ENCODE measurements around the gene PHF21A.

- TF ChIP-seq DBP (CRISPR knock-in tag; IDR thresholded peaks at IDR 0.05; ENCODE audit: not compliant biosample characterization) (no peak), ZBTB40 (IDR thresholded peaks at IDR 0.05) (no peak), ZBTB40 (CRISPR knock-in tag; IDR thresholded peaks at IDR 0.05) (no peak)
Observed at GRCh38 chr11:45968901-45969300, 152.4 kb downstream of the PHF21A start.
